Measurements from ENCODE around the gene CPPED1.

DNA sequence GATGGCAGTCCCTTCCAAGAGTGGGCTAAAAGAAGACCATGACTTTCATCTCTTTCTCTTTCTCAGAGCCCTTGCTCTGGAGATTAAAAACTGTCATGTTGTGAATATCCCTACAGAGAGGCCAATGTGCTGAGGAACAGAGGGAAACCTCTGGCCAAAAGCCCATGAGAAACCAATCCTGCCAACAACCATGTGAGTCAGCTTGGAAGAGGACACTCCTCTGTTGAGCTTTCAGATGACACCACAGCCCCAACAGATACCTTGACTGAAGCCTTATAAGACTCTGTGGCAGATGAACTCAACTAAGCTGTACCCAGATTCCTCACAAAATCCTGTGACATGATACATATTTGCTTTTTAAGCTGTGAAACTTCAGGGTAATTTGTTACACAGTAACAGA lies 19.6 kb downstream of the CPPED1 start:
- TF ChIP-seq SUZ12 (IDR thresholded peaks at IDR 0.05; ENCODE audit: extremely low read depth, insufficient read depth, insufficient read length) = no peak
- no peak for TF ChIP-seq ZNF274 (IDR thresholded peaks at IDR 0.05; ENCODE audit: low read depth, low read length)
